ENCODE data around the gene MYLK. TPM values are rescaled to one million over a fixed set of nuclear protein-coding genes. Genes with fewer than 3 reads are reported as not detected.
A peak's percentile ranks its signal among the peaks of the same experiment; 100 is the strongest.

Gene MYLK
- total and polyA plus RNA-seq, 2 experiments from 2014 or later, result 13.1 to 27.1 TPM

DNA sequence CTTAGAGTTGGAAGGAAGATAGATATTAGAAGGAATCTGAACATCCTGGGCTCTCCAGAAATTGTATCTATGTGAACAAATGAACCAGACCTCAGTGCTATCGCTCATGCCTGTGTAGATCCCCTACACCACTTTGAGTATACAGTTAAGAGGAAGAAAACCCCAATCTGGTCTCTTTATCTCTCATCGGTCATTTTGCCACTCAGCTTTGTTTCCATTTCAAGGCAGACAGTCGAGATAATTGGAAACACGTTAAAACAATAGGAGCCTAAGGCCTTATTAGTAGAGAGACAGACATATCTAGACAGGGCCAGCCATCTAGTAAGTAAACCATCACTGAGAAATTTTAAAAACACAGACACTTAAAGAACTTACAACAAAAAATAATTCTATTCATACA is 101.6 kb downstream of the MYLK start:
- Histone ChIP-seq H3K27me3 (peaks cover 3% of the 10 kb centered on the region), H3K9me2 (replicated peaks; ENCODE audit: insufficient read depth) (no peaks in the 10 kb centered on the region), H3K9me3 (ENCODE audit: low read depth) (no peaks in the 10 kb centered on the region), H3K4me3 (no peak overlapping the region), H2AFZ (no peak overlapping the region), H3K79me2 (no peaks in the 10 kb centered on the region), H3K4me2 (peak overlapping the region; percentile 25), H3K4me1 (ENCODE audit: insufficient read depth) (peaks cover 17% of the 10 kb centered on the region), H4K20me1 (ENCODE audit: insufficient read depth, poor library complexity, severe bottlenecking) (no peaks in the 10 kb centered on the region), H3K36me3 (replicated peaks; ENCODE audit: insufficient read depth, low read depth) (no peaks in the 10 kb centered on the region), H3K27ac (peak overlapping the region; percentile 20)
- WGBS (ENCODE audit: low lambda C conversion rate, missing lambda C conversion rate), result 30% methylated on average over 4 of the region's 4 CpGs
- no peak for DNase-seq (ENCODE audit: low spot score)
- no peak for TF ChIP-seq EZH2phosphoT487 (IDR thresholded peaks at IDR 0.05; ENCODE audit: low read depth, severe bottlenecking, unreplicated experiment)
- TF ChIP-seq EZH2 (IDR thresholded peaks at IDR 0.05; ENCODE audit: borderline replicate concordance), result no peak
- no peak for TF ChIP-seq CTCF (IDR thresholded peaks at IDR 0.05; ENCODE audit: poor library complexity)

DNA sequence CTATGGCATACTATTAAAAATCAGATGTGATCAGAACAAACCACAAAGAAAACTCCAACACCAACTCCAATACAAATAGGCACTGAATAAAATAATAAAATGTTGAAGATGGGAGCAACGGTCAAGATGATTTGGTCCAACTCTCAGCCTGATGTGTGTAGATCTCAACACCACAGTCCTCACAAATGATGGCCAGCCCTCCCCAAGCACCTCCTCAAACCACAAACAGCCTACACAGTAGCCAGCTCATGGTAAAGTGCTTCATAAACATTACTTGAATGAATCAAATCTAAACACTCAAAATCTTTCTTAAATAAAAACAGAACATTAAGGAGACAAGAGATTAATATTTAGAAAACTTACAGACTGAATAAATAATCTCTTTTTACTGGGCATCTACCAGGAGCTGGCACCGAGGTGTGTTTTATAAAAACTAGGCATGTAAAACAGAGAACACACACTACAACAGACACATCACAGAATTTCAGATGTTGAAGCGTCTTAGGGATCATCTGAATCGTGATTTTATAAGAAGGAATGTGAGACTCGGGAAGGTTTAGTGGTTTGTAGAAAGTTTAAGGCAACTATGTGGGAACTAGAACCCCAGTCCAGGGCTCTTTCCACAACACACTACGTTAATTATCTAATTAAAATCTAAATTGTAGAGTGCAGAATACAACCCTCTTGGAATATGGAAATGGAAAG is 102.4 kb downstream of the MYLK start:
- peaks cover 3% of the 10 kb centered on the region for H3K27me3 ChIP-seq
- TF ChIP-seq CTCF (IDR thresholded peaks at IDR 0.05; ENCODE audit: poor library complexity) (no peak), EZH2phosphoT487 (IDR thresholded peaks at IDR 0.05; ENCODE audit: low read depth, severe bottlenecking, unreplicated experiment) (no peak), EZH2 (IDR thresholded peaks at IDR 0.05; ENCODE audit: borderline replicate concordance) (no peak)
- peaks cover 17% of the 10 kb centered on the region for H3K4me1 ChIP-seq (ENCODE audit: insufficient read depth)
- no peak overlapping the region for H2AFZ ChIP-seq
- no peak overlapping the region for H3K27ac ChIP-seq
- DNase-seq (ENCODE audit: low spot score), result no peak
- H3K79me2 ChIP-seq, result no peaks in the 10 kb centered on the region
- H3K4me2 ChIP-seq, result no peak overlapping the region
- H3K36me3 ChIP-seq (replicated peaks; ENCODE audit: insufficient read depth, low read depth), result no peaks in the 10 kb centered on the region
- no peaks in the 10 kb centered on the region for H4K20me1 ChIP-seq (ENCODE audit: insufficient read depth, poor library complexity, severe bottlenecking)
- no peaks in the 10 kb centered on the region for H3K9me3 ChIP-seq (ENCODE audit: low read depth)
- H3K9me2 ChIP-seq (replicated peaks; ENCODE audit: insufficient read depth), result no peaks in the 10 kb centered on the region
- 81% methylated on average over 6 of the region's 6 CpGs for WGBS (ENCODE audit: low lambda C conversion rate, missing lambda C conversion rate)
- H3K4me3 ChIP-seq, result no peak overlapping the region

- no peak overlapping the region for H2AFZ ChIP-seq
- H3K9me3 ChIP-seq (ENCODE audit: low read depth), result no peaks in the 10 kb centered on the region
- no peak overlapping the region for H3K27ac ChIP-seq
- no peak overlapping the region for H3K4me3 ChIP-seq
- H3K4me2 ChIP-seq, result no peak overlapping the region
- H3K27me3 ChIP-seq, result peaks cover 3% of the 10 kb centered on the region
- H3K79me2 ChIP-seq, result no peaks in the 10 kb centered on the region
- H3K4me1 ChIP-seq (ENCODE audit: insufficient read depth), result peaks cover 17% of the 10 kb centered on the region
- no peaks in the 10 kb centered on the region for H3K36me3 ChIP-seq (replicated peaks; ENCODE audit: insufficient read depth, low read depth)
- DNase-seq (ENCODE audit: low spot score), result no peak
- no peak for TF ChIP-seq EZH2phosphoT487 (IDR thresholded peaks at IDR 0.05; ENCODE audit: low read depth, severe bottlenecking, unreplicated experiment)
- no peak for TF ChIP-seq EZH2 (IDR thresholded peaks at IDR 0.05; ENCODE audit: borderline replicate concordance)
- TF ChIP-seq CTCF (IDR thresholded peaks at IDR 0.05; ENCODE audit: poor library complexity), result no peak
- H3K9me2 ChIP-seq (replicated peaks; ENCODE audit: insufficient read depth), result no peaks in the 10 kb centered on the region
- WGBS (ENCODE audit: low lambda C conversion rate, missing lambda C conversion rate), result 85% methylated on average over 2 of the region's 2 CpGs
- no peaks in the 10 kb centered on the region for H4K20me1 ChIP-seq (ENCODE audit: insufficient read depth, poor library complexity, severe bottlenecking)
Measured at GRCh38 chr3:123781138-123781537, 103.0 kb downstream of the MYLK start.
